Measurements from ENCODE around the gene TBXAS1.

TBXAS1 gene

DNA sequence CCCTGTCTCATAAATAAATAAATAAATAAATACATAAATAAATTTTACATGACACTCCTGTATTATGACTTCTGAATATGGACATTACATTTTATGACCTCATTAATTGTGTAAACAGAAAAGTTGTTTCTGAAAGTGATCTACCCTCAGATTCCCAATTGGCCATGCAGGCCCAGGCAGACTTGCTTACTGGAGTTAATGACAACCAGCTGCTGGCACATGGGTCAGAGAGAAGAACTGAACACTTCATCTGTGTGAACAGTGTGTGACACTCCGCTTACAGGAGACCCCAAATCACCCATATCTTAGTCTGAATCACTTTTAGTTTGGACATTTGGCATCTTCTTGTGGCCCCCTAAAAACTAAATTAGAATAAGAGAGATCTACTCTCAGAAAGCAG, 202.3 kb downstream of the TBXAS1 start:
- FAIRE-seq, result no peak

DNA sequence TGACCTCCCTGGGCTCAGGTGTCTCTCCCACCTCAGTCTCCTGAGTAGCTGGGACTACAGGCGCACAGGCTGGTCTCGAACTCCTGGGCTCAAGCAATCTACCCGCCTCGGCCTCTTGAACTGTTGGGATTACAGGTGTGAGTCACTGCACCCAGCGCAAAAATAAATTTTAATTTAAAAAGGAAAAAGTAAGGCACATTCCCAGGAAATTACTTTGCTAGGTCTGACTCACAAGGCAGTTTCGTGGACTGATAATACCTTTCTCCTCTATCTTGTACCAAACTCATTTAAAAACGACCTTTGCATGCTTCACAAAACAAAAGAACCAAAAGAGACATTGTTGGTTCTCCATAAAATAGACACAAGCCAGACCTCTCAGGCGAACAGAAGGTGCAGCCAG, 204.0 kb downstream of the TBXAS1 start:
- no peak for FAIRE-seq

DNA sequence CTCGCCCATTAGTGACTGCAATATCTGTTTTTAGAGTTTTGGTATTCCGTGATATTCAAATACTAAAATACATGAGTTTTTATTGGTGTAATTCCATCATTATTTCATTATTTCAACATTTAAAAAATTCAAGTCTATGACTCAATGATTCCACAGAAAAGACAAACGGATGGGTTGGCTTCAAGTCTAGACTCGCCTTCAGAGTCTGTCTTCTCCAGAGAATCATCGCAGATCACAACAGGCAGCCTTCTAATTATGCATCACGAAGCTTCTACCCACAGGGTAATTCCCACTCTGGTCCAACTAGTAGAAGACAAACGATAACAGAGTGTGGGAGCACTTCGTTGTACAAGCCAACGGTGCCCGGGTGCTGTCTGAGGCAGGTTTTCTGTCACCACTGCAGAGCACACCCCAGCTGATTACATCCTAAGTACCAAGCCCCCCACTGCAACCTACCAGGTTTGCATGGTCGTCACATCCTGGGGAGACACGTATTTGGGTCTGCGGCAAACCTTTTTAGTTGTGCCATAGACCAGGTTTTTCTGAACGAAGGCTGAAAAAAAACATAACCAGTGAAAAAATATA, 204.8 kb downstream of the TBXAS1 start:
- FAIRE-seq, result no peak

DNA sequence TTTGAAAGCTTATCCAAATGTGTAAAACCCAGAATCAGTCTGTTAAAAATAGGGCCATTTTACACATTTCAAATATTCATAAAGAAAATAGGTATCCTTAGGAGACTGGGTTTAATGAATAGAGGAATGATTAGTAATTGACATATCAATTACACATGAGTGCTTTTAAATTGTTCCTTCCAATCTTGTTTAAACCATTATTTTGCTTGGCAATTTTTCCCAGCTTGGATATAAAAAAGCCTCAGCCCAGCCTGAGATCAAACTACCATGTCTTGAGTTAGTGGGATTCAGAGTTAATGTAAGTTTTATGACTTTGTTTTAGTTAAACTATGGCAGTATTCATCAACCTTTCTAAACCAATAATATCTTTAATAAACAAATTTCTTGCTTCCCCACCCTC, 205.4 kb downstream of the TBXAS1 start:
- peak; percentile 19 for FAIRE-seq

DNA sequence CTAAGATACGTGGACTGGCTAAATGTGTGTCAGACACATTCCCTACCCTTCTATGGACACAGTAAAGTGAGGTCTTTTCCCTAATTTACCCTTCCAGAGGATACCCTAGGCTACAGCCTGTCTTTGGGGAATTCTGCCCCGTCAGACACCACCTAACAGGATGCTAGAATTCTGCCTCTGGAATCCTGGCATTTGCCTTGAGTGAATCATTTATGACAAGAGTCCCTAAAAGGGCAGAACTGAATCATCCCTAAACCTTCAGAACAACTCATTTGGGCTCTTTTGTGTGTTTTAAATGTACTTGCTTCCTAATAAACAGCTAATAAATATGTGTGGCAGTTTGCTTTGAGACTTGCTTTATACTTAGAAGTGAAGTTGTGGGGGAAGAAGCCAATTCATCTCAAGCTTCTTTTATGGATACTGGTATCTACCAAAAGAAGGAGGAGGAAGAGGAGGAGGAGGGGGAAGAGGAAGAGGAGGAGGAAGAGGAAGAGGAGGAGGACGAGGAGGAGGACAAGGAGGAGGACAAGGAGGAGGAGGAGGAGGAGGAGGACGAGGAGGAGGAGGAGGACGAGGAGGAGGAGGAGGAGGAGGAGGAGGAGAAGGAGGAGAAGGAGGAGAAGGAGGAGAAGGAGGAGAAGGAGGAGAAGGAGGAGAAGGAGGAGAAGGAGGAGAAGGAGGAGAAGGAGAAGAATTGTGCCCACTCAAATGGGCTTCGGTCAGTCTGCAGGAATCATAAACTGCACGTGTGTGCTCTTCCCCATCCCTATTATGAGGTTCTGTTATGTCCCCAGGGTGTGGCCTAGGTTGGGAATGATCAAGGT, 206.5 kb downstream of the TBXAS1 start:
- FAIRE-seq, result no peak

DNA sequence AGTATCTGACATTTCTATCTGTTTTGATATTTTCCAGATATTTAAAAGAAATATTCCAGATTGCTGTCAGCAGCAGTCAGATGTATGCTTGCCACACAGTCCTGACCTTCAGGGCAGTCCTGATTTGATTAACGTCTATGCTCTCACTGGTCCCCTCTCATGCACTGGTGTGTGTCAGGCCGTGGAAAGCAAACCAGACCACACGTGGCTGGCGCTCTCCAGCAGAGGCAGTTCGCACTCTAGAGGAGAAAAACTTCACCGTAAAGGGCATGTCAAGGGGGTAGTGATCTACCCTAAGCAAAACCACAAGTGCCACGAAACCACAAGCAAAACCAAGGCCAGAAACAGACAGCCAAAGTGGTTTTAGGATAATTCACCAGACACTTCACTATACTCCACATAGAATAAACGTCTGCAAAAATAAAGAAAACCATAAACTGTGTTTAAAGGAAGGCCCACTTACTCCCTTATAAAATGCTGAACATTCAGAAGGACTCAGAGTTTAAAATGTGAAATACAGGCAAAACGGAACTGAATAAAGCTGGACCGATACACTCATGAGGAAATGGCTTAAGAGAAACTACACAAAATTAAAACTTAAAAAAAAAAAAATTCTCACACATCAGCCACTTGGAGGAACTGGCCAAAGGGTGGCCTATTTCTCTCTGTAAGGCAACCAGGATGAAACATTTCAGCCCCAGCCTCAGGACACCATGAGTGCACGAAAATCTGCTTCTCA, 207.3 kb downstream of the TBXAS1 start:
- no peak for FAIRE-seq

DNA sequence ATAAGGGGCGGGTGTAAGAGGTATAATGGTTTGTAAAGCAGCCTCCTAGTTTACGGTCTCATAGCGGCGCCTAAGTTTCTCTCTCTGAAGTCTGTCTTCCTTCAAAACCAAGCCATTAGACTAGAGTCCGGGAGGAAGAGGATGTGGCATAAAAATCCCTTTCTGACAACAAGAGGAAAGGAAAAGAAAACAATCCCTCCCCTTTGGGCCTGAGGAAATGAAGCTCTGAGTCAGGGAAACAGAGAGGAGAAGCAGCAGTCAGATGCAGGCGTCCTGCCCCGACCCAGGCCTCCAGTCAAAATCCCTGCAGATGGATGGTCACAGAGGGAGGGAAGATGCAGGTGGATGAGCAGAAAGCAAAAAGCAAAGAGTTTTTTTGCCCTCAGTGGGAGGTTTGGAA, 210.0 kb downstream of the TBXAS1 start:
- no peak for FAIRE-seq

DNA sequence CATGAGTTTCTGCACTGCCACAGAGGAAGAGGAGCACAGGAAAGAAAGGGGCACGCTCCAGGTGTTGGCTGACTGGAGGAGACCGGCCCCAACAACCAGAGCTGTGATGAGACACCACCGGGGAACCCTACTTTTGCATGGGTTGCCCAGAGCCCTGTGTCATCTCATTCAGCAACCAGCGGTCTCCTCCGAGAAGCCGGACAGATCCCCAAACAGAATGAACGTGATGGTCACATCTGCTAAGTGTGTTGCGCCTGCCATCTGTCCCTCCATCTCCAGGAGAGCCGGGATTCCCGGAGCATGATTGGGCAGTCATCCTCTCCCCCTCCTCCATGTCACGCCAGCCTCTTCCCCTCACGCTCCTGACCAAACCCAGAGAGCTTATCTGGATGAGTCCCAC, 210.8 kb downstream of the TBXAS1 start:
- no peak for FAIRE-seq

DNA sequence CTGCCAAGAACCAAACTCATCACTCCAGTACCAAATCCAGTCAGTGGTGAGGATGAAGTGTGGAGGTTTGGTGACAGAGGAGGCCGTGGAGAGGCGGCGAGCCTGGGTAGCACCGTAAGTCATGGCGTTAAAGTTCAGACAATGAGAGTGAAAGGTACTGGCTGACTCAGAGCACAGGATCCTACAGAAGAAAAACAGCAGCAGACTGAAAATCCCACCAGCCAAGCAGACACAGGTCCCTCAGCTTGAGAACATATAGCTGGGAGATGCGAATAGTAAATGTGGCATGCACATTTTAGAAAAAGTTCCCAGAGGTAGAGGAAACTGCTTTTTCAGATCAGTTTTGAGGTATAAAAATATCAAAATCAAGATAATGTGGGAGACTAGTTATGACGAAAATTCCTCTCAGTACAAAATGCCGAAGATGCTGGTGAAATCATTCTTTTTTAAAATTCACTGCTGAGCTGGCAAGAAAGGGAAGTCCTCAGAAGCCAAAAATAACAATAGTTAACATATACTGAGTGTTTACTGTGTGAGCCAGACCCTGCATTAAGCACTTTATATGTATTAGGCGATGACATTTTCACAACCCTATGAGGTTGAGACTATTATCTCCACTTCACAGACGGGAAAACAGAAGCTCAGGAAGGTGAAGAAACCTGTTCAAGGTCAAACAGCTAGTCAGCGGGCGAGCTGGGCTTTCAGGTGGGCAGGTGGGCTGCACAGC, 212.8 kb downstream of the TBXAS1 start:
- FAIRE-seq, result no peak

DNA sequence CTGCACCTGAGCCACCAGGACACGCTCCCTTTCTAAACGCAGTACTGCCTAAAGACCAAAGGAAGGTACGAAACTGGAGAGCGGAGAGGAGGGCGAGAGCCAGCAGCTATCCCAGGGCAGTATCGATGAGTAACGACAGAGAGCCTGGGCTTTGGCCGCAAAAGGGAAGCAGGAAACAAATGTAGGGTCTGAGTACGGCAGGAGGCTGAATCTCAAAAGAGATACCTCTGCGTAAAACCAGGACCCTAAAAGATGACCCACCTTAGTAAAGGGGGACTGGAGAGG, 213.3 kb downstream of the TBXAS1 start:
- FAIRE-seq, result no peak

DNA sequence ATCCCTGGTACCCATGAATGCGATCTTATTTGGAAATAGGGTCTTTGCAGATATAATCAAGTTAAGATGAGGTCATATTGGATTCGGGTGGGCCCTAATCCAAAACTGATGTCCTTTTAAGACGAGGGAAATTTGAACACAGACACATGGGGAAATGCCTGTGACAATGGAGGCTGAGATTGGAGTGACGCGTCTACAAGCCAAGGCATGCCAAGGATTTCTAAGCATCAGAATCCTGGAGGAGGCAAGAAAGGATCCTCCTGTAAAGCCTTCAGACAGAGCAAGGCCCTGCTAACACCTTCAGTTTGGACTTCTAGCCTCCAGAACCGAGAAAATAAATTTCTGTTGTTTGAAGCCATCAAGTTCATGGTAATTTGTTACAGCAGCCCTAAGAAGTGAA, 215.2 kb downstream of the TBXAS1 start:
- no peak for FAIRE-seq

DNA sequence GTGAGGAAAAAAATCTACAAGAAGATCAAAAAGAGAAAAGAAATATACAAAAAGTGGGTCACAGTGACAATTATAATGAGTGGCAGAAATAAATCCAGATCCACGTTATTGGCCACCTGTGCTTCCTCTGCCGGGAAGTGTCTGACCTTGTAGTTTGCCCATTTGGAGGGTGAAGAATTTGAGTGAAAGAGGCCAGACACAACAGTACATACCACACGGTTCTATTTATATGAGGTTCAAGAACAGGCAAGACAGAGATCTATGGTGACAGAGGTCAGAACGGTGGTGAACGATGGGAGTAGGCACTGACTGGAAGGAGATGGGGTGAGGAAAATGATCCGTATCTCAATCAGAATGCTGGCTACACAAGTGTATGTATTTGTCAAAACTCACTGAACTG, 216.6 kb downstream of the TBXAS1 start:
- no peak for FAIRE-seq

DNA sequence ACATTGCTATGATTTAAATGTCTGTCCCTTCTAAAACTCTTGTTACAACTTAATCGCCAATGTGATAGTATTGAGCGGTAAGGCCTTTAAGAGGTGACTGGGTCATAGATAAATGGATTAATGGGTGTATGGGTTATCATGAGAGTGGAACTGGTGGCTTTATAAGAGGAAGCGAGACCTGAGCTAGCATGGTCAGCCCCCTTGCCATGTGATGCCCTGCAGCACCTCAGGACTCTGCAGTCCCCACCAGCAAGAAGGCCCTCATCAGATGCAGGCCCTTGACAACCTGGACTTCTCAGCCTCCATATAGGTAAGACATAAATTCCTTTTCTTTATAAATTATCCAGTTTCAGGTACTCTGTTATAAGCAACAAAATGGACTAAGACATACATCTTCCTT, 218.1 kb downstream of the TBXAS1 start:
- no peak for FAIRE-seq

DNA sequence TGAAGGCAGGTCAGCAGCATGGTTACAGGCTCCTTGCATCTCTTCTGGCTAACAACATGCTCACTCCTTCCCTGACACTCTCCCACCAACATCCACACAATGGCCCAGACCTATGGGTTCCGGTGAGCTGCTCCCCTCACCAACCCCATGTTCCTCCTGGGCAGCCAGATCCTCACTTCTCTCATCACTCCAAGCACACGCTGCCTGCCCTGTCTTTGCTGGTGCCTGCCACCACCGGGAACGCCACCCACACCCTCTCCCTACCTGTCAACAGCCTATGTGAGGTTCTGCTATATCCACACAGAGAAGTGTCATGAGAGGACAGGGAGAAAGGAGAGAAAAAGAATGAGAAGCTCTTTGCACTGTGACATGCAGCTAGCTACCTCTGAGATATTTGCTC, 219.1 kb downstream of the TBXAS1 start:
- no peak for FAIRE-seq

DNA sequence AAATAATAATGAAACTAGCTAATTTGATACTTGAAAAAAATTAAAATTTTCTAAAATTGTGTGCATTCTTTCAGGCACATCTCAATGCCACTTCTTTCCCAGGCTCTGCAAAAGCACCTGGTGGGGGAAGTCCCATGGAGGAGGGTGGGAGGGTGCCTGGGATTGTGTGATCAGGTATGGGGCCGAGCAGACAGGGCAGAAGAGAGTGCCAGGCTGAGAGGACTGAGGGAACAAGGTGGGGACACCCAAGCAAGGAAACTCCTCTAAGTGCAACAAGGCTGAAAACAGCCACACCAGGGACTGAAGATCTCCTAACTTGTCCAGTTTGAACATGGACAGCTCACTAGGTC, 219.9 kb downstream of the TBXAS1 start:
- no peak for FAIRE-seq

DNA sequence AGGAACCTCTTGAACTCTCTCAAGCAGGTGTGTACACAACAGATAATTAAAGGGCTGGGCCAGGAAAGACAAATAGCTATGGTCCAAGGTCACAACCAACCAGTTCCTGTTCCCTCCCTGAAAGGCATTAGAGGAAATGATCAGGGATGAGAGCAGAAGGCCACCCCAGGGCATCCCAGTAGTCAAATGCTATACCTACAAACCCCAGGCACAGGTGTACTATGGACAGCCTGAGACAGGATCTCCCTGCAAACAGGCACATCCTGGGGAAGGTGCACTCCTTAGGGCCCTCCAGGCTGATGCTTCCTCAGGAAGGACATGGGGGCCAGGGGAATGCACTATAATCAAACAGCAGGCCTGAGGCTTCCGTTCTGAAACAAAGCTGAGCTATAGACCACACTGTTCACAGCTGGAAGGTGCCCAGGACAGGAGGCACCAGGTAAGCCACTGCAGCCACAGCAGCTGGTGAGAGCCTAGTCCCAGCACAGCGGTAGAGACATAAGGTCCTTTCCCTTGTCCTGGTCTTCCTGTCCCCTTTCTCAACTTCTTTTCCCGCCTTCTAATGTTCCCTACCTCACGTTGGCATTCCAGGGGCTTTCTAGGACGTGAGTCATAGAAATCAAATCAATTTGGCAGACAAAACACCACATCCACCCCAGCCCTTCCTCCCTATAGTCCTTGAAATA, 220.4 kb downstream of the TBXAS1 start:
- FAIRE-seq, result no peak

DNA sequence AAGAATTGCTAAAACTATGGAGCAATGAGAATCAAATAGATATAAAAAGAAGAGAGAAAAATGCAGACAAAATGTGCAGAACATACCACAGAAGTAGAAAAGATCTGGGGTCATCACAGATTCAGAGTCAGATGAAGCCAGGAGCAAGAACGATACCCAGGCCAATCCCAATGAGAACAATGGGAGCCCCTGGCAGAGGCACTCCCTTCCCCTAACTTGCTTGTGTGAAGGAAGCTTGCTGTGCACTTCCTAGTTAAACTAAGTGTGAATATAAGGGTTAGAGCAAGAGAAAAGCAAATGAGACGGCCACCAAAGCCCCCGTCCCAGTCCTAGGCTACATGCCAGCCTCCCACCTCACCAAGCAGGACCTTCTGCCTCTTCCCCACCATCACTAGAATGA, 221.0 kb downstream of the TBXAS1 start:
- FAIRE-seq, result no peak

DNA sequence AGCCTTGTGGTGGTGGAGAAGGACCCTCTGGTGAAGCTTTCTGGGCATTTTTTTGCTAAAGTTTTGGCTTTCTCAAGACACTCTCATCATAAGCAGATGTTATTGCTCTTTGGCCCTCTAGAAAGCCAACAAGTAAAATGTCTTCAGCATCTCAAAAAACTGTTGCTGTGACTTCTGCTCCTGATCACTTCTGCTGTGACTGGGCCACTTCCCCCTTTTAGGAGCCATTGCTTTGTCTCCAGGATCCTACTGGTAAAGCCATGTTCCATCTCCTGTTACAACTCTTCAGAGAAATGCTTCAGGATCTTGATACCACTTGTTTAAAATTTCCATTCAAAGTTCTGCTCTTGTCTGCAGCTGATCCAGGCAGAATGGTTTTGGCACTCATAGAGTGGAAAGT, 222.8 kb downstream of the TBXAS1 start:
- FAIRE-seq, result no peak

DNA sequence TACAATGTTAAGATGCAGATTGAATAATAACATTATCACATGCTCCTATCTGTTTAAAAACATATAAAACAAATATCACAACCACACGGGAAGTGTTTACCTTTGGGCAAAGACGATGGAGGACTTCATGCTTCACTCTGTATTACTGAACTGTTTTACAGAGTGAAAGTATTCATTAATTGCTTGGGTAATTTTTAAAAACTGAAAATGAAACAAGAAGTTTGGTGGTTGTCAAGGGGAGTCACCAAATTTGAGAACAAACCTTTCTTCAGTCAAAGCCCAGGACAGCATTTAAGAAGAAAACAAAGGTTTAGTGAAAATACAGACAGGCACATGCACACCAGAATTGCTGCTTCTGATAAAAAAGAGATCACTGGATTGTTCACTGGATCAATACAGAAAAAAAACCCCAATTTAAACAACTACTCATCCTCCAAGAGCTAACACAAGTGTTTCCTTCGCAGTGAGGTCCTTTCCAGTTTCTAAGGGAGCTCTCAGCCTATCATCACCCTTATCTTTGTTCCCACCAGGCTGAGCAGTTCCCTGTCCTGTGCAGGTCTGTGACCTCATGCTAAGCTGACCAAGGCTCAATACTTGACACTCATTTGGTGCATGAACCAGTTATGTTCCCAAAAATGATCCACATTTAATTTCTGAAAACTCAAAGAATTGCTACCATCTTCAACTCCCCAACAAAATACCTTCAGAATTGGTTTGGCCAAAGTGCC, 224.9 kb downstream of the TBXAS1 start:
- FAIRE-seq, result no peak

DNA sequence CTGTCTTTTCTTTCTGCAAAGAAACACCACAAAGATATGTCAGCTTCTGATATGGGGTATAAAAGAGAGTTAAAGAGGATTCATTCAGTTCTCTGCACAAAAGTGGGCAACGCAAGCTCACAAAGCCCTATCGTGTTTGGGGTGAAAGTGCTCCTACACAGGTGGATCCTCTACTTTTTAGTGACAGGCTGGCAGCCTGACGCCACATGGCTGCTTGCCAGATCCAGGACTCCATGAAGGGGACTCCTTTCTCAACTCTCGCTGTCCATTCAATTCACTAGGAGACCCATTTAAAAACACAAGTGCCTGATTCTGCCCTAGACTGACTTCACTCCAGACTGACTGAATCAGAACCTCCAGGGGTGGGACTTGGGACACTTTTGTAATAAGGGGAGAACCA, 225.7 kb downstream of the TBXAS1 start:
- no peak for FAIRE-seq

DNA sequence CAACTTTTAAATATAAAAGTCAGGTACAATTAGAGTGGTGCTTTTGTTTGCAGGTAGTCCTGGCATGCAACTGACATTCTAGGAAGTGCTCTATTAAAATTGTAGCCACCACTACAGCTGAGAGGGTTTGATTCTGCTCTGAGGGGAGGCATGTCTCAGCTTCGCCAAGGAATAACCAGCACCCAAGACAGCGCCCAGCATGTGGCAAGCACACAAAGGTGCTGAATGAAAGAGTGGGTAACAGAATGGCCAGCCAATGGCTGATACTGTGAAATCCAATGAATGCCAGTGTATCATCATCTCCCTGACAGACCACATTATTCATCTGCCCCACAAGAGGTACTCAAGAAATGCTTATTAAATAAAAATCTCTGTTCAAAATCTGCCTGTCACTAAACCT, 226.8 kb downstream of the TBXAS1 start:
- FAIRE-seq, result no peak

DNA sequence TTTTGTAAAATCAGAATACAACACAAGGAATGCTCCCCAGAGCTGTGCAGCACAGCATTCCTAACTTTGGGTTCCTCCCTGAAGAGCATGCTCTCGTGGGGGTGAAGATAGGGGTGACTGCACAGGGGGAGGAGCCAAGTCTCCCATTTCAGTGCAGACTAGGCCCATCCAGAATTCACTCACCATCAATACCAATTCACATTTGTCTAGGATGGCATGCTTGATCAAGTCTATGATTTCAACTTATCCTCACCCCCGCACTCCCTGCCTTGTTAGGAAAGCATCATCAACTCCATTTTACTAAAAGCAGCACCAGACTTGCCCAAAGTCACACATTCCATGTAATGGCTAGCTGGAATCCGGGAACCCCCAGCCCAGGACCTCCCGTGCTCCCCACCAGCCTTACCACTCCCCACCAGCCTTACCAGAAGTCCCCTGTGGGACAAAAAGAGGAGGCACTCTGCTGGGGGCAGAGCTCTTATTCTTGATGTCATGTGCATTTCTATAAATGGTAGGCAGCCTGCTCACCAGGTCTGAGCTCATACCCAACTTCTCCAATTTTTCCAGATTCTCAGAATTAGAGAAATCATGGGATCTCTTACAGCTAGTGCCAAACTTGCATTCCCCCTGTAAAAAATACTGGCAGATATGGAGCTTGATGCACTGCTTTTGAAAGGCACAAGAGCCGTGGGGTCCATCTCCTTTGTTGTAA, 227.5 kb downstream of the TBXAS1 start:
- FAIRE-seq, result no peak

Data from A204.1 (cell line).